Suprapubic skin (tissue), 3 donors: ENCODE data around the gene RHBDD2.
"Not testable (repeated sequence)": the region's sequence is repeated elsewhere in the genome, so short reads cannot be mapped to it uniquely, and the experiment has no call there.

Experiments used
- POLR2AphosphoS5 ChIP-seq, 3 donors: sonication (generic); formaldehyde crosslinking; IDR thresholded peaks; one replicate each; pipeline ENCODE4 v1.6.1; 2017; ENCODE audit warnings: antibody characterized with exemption in 3 of 3
- TF ChIP-seq, protein P1 (sequence below), 2 donors: fragments of 200-600 bp in 1 of 2; fragments of 450-650 bp in 1 of 2; sonication (generic) in 1 of 2; IDR thresholded peaks; one replicate each; pipeline ENCODE4 v1.5.1; 2016 to 2019; ENCODE audit warnings: antibody characterized with exemption in 2 of 2, mild to moderate bottlenecking in 1 of 2, moderate library complexity in 1 of 2

DNA sequence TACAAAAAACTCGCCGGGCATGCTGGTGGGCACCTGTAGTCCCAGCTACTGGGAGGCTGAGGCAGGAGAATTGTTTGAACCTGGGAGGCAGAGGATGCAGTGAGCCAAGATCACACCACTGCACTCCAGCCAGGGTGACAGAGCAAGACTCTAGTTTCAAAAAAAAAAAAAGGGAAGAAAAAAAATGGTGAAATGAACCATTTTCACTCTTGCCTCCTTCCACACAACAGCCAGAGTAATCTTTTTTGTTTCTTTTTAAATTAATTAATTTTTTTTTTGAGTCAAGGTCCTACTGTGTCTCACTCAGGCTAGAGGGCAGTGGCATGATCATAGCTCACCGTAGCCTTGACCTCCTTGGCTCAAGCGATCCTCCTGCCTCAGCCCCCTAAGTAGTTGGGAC is 14.6 kb upstream of the RHBDD2 start:
- not testable (repeated sequence) for TF ChIP-seq POLR2AphosphoS5 (IDR thresholded peaks at IDR 0.05)
- TF ChIP-seq, protein P1, sequence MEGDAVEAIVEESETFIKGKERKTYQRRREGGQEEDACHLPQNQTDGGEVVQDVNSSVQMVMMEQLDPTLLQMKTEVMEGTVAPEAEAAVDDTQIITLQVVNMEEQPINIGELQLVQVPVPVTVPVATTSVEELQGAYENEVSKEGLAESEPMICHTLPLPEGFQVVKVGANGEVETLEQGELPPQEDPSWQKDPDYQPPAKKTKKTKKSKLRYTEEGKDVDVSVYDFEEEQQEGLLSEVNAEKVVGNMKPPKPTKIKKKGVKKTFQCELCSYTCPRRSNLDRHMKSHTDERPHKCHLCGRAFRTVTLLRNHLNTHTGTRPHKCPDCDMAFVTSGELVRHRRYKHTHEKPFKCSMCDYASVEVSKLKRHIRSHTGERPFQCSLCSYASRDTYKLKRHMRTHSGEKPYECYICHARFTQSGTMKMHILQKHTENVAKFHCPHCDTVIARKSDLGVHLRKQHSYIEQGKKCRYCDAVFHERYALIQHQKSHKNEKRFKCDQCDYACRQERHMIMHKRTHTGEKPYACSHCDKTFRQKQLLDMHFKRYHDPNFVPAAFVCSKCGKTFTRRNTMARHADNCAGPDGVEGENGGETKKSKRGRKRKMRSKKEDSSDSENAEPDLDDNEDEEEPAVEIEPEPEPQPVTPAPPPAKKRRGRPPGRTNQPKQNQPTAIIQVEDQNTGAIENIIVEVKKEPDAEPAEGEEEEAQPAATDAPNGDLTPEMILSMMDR (IDR thresholded peaks at IDR 0.05) = not testable (repeated sequence)
